Cardiac ventricle fibroblast (primary cell): Measurements from ENCODE around the gene C6orf89. TPM values are rescaled to one million over a fixed set of nuclear protein-coding genes. Genes with fewer than 3 reads are reported as not detected.

Source experiments
- total RNA-seq: library from RNA; depleted of rRNA; stranded (reverse); fragments of >200 nt; gene quantifications from 2 replicates; pipeline ENCODE4 v1.2.3, GENCODE V29; 2015

C6orf89 gene, protein sequence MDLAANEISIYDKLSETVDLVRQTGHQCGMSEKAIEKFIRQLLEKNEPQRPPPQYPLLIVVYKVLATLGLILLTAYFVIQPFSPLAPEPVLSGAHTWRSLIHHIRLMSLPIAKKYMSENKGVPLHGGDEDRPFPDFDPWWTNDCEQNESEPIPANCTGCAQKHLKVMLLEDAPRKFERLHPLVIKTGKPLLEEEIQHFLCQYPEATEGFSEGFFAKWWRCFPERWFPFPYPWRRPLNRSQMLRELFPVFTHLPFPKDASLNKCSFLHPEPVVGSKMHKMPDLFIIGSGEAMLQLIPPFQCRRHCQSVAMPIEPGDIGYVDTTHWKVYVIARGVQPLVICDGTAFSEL
- total RNA-seq: 33.6 and 34.4 TPM in 2 replicates

DNA sequence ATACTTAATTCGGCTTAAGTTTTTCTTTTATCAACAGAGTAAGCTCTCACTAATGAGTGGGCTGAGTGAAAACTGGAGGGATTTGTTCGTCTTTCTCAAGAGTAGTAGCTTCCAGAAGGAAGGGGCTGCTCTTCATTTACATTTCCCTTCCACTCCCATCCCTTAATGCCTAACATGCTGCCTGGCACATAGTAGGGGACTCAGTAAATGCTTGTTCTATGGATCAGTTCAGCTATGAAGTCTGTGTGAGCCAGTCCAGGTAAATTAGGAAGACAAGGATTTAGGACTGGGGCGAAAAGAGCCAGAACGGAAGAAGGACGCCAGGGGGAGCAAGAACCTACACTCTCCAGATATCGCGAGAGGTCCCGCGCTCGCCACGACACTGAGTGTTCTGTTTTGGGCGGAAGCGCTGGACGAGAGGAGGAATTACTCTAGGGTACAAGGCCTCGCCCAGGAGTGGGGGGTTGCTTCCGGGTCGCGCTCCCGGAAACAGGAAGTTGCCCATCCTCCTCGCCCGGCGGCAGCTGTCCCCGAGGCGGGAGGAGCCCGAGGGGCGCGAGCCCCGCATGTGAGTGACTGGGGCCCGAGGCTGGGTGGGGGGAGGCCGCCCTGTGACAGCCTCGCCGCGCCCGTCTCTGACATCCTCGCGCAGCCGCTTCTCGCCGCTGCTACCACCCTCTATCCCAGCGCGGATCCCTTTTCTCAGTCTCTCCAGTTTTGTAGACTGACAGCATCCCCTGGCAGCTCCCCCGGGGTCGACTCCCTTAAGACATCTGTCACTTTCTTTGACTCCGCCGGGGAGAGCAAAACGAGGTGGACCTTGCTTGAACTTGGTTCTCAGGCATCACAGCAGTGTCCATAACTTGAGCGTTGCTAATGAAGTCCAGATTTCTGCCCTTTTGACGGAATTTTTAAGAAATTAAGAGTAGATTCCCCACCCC is at the start of gene C6orf89:
C6orf89 (plus strand) TSS at position 492 of the 941 bp plus-strand sequence. CDS start 13,493 bp downstream, outside the sequence.

DNA sequence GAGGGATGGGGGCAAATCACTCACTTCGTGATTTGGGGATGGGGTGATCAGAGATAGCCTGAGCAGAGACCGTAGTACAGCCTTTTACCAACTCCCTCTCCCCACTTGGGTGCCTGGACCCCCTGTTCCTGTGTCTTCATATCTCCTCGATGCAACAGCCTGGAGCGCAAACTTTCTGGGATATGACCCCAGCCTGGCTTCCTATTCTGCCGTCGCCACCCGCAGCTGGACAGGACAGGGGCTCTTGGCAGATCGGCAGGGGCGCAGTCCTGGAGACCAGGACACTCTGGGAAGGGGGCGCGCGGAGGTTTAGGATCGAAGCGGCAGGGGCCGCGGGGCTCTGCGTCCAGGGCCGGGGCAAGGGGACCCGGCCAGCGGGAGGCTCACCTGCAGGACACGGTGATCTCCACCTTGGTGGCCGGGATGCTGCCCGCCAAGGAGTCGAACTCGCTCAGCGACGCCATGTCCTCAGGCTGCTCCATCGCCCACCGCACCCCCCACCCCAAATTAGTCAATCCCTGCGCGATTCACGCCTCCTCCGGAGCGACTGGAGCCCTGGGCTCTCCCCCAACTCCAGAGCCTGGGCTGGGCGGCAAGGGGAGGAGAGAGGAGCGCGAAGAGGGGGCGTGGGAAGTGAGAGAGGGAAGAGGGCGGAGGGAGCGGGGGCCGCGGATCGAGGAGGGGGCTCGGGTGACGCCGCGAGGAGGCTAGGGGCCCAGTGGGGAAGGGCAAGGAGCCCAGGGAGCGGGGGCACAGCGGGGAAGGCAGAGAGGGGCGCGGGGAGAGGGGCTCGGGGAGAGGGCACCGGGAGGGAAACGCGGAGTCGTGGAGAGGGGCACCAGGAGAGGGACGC is 46.6 kb upstream of the C6orf89 start, which contains the start of gene CPNE5:
CPNE5 (minus strand) TSS at position 549 of the 853 bp plus-strand sequence; CDS start at position 482, 67 bp downstream.

DNA sequence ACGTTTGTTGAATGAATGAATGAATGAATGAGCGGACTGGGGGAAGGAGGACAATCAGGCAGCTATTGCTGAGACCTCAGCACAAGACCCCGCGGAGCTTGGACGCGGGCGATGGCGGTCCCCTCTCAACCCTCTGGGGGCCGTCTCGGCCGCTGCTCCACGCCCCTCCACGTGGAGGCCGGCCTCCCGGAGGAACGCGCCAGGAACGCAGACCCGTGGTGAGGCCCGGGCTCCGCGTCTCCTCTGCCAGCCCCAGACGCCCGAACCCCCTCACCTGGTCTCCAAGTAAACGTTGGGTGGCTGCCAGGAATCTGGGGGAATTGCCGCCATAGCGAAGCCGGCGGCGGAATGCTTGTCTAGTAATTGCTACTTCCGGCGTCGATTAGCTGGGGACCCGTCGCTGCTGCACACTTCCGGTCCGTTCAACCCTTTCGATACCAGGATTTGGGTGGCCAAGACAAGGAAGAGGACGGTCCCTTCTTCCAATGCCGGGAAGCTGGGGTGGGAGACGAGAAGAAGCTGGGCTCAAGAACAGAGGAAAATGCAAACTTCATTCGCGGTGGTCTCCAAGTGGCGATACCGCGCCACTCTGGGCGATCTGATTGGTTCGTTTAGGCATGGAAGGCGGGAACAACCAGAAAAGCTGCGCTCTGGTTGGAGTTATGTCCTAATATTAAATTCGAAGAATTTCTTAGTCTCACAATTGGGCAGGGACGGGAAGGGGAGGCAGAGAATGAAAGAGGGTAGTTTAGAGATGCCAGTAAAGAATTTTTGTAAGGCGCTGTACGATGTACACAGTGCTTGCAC is 11.1 kb upstream of the C6orf89 start, which contains the start of gene PPIL1:
PPIL1 (minus strand) TSS at position 361 of the 807 bp plus-strand sequence; CDS start at position 330, 31 bp downstream.

DNA sequence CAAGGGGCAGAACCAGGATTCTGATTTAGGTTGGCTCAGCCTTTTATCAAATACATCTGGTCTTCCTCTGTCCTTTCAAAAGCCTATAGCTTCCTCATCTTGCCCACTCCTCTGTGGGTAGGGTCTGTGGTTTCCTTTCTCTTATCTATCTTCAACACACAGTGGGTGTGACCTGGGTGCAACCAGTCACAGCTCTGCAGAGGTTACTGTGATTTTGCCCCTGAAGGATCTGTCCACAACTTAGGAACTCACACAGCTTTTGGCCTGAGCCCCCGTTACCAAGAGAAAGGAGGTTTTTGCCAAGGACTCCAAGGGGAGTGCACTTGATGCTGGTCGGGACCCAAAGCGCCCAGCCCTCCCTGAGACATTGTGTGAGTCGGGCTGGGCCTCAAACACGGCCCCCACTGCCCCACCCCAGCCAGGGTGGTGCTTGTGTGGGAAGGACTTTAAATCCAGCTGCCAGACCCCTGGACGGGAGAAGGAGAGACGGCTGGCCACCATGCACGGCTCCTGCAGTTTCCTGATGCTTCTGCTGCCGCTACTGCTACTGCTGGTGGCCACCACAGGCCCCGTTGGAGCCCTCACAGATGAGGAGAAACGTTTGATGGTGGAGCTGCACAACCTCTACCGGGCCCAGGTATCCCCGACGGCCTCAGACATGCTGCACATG is 68.6 kb downstream of the C6orf89 start, which contains the start of gene PI16:
PI16 (plus strand) TSS at position 477 of the 670 bp plus-strand sequence; CDS start at position 500, 23 bp downstream.

Other genes with a start within 250 kb of the C6orf89 start
- 290 and 302 TPM in 2 replicates for gene CDKN1A, start 207.2 kb upstream of the C6orf89 start, total RNA-seq
- gene RAB44, start 188.1 kb upstream of the C6orf89 start, total RNA-seq: not detected in 2 replicates
- gene CPNE5, start 46.5 kb upstream of the C6orf89 start, total RNA-seq: 0.06 and 0.34 TPM in 2 replicates
- 9.1 and 14.1 TPM in 2 replicates for gene PPIL1, start 11.1 kb upstream of the C6orf89 start, total RNA-seq
- 0.12 TPM in 1 of 2 replicates, not detected in the other for gene PI16, start 68.8 kb downstream of the C6orf89 start, total RNA-seq
- 114 and 130 TPM in 2 replicates for gene MTCH1, start 100.2 kb downstream of the C6orf89 start, total RNA-seq
- gene FGD2, start 119.7 kb downstream of the C6orf89 start, total RNA-seq: not detected in 2 replicates